Stimulated activated CD8-positive, alpha-beta memory T cell treated with anti-CD3 and anti-CD28 coated beads, Interleukin-15, amount 100 ng/mL, for 1 hour (primary cell): ENCODE results near the gene BAIAP2.
"Not testable (repeated sequence)": the region's sequence is repeated elsewhere in the genome, so short reads cannot be mapped to it uniquely, and the experiment has no call there.

ENCODE experiments used
- DNase-seq: peaks from one replicate; pipeline ENCODE4 v3.0.0-alpha.2; 2020; ENCODE audit warnings: low read depth

Gene BAIAP2

GRCh38 chr17:81000631-81001357 is 34.2 kb upstream of the BAIAP2 start:
- DNase-seq = no peak

- no peak for DNase-seq
Observed at GRCh38 chr17:81002013-81002384, 33.0 kb upstream of the BAIAP2 start.

GRCh38 chr17:81002409-81003361 is 32.3 kb upstream of the BAIAP2 start:
- DNase-seq = no peak

- no peak for DNase-seq
Observed at GRCh38 chr17:81003711-81004475, 31.1 kb upstream of the BAIAP2 start.

- no peak for DNase-seq
Observed at GRCh38 chr17:81006891-81007290, 28.1 kb upstream of the BAIAP2 start.

GRCh38 chr17:81008140-81008539 is 26.8 kb upstream of the BAIAP2 start:
- DNase-seq = no peak

- no peak for DNase-seq
Observed at GRCh38 chr17:81009136-81009535, 25.8 kb upstream of the BAIAP2 start.

- DNase-seq = no peak
Observed at GRCh38 chr17:81010935-81011334, 24.0 kb upstream of the BAIAP2 start.

- no peak for DNase-seq
Observed at GRCh38 chr17:81011951-81012350, 23.0 kb upstream of the BAIAP2 start.

GRCh38 chr17:81012574-81013447 is 22.1 kb upstream of the BAIAP2 start:
- no peak for DNase-seq

GRCh38 chr17:81013642-81014041 is 21.3 kb upstream of the BAIAP2 start:
- no peak for DNase-seq

GRCh38 chr17:81015136-81015535 is 19.8 kb upstream of the BAIAP2 start:
- no peak for DNase-seq

GRCh38 chr17:81016575-81016974 is 18.4 kb upstream of the BAIAP2 start:
- DNase-seq = no peak

GRCh38 chr17:81017330-81017729 is 17.6 kb upstream of the BAIAP2 start:
- DNase-seq = not testable (repeated sequence)

- no peak for DNase-seq
Observed at GRCh38 chr17:81018044-81018802, 16.7 kb upstream of the BAIAP2 start.

GRCh38 chr17:81019563-81020442 is 15.1 kb upstream of the BAIAP2 start:
- DNase-seq = no peak

- no peak for DNase-seq
Observed at GRCh38 chr17:81020443-81020766, 14.5 kb upstream of the BAIAP2 start.

GRCh38 chr17:81020767-81021497 is 14.0 kb upstream of the BAIAP2 start:
- no peak for DNase-seq
